GM19452 (cell line): Measurements from ENCODE around the gene RILPL1.
"Not testable (repeated sequence)": the region's sequence is repeated elsewhere in the genome, so short reads cannot be mapped to it uniquely, and the experiment has no call there.

Experiments used
- ATAC-seq: cut with Tn5 transposase; IDR thresholded peaks from one replicate; pipeline ENCODE4 v1.9.1; 2021; ENCODE audit not compliant: unreplicated experiment

Gene RILPL1

DNA sequence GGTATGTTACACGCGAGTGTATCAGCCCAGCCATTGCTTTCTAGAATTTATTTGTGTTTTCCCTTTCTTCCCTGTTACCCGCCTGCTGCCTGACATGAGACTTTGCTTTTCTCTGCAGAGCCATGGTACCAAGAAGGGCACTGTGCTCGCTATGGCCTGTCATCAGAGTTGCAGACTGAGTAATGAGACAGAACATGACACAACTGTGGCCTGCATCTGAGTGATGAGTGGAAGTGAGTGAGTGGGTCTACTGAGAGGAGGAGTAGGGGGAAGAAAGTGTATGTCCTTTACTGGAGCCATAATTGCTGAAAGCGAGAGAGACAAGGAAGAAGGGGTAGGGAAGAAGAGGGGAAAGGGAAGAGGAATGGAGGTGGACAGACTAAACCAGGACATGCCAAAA is 2.9 kb downstream of the RILPL1 start:
- no peak for ATAC-seq

DNA sequence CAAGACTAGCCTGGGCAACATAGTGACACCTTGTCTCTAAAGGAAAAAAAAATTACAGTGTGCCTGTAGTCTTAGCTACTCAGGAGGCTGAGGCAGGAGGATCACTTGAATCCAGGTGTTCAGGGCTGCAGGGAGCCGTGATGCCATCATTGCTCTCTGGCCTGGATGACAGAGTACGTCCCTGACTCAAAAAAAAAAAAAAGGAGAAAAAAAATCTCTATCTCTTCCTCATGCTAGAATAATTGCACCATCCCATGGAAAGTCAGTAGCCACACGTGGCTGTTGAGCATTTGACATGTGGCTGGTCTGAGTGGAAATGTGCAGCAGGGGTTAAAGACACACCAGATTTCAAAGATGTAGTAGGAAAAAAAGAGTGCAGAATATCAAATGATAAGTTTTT is 3.8 kb downstream of the RILPL1 start:
- ATAC-seq: no peak

DNA sequence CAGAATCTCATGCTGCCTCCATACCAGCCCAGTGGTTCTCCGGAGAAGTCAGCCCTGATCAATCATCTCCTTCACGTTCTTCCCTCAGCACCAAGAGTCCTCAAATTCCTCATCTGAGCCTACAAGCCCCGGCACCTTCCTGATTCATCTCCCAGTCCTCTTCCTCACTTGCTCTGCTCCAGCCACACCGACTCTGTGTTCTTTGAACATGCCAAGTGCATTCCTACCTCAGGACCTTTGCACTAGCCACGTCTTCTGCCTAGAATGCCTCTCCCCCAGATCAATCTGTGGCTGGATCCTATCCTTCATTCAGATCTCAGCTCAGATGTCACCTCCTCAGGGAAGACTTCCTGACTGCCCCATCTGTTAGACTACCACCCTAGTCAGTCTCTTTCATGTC is 4.7 kb downstream of the RILPL1 start:
- no peak for ATAC-seq

DNA sequence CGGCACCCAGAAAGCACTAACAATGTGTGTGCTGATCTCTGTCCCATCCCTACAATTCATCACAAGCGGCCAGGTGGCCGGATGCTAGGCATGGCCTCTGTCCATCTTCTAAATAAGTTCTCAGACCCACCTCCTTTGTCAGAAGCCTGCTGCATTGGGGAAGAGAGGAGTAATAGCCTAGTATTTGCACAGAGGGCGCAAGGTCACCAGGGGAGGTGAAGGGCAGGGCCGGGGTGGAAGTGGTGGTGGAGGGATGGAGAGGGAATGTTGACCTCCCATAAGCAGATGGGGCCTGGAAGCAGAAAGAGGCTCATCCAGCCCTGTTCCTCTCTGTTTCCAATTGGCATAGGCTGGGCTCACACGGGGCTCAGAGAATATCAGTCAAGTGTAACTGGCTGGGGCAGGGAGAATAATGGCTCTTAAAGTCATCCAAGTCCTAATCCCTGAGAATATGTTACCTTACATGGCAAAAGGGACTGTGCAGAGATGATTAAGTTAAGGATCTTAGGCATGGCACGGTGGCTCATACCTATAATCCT is 6.9 kb downstream of the RILPL1 start:
- ATAC-seq: no peak

DNA sequence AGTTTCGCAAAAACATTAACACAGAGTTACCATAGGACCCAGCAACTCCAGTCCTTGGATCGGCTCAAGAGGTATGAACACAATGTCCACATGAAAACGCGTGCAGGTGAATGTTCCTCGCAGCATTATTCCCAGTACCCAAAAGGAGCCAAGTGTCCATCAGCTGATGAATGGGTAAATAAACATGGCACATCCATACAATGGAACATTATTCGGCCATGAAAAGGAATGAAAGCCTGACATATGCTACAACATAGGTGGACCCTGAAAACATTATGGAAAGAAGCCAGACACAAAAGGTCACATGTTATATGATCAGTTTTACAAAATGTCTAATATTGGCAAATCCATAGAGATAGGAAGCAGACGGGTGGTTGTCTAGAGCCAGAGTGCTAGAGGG is 9.1 kb downstream of the RILPL1 start:
- no peak for ATAC-seq

DNA sequence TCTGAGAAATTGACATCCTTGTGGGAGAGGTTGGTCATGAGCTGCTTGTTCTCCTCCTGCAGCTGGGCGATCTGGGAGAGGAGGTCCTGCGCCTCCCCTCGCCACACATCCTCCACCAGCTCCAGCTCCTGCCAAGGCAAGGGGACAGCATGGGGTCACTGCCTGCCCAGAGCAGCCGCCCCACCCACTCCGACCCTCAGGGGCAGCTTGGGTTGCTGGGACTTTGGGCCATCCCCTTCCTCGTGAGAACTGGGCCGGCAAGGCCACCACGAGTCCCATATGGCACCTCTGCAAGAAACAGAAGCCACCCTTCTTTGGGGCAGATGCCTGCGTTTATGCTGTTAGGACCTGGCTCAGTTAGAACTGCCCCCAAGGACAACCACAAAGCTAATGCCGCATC is 10.0 kb downstream of the RILPL1 start:
- ATAC-seq: no peak

DNA sequence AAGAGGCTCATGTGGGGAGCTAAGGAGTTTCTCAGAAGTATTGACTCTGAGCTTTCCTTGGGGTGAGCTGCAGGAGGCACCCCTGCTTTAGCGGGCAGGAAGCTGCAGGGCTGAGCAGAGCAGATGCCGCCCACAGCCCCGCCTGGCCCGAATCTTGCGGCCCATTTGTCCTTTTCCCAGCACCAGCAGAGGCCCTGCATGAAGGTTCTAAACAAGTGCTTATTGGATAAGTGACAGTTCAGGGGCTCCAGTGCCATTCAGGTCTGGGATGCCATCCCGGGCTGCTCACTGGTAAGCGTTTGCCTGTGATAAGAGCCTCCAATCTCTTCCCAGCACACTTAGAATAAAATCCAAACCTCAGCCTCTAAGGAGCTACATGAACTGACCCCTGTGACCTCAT is 11.4 kb downstream of the RILPL1 start:
- ATAC-seq: no peak

DNA sequence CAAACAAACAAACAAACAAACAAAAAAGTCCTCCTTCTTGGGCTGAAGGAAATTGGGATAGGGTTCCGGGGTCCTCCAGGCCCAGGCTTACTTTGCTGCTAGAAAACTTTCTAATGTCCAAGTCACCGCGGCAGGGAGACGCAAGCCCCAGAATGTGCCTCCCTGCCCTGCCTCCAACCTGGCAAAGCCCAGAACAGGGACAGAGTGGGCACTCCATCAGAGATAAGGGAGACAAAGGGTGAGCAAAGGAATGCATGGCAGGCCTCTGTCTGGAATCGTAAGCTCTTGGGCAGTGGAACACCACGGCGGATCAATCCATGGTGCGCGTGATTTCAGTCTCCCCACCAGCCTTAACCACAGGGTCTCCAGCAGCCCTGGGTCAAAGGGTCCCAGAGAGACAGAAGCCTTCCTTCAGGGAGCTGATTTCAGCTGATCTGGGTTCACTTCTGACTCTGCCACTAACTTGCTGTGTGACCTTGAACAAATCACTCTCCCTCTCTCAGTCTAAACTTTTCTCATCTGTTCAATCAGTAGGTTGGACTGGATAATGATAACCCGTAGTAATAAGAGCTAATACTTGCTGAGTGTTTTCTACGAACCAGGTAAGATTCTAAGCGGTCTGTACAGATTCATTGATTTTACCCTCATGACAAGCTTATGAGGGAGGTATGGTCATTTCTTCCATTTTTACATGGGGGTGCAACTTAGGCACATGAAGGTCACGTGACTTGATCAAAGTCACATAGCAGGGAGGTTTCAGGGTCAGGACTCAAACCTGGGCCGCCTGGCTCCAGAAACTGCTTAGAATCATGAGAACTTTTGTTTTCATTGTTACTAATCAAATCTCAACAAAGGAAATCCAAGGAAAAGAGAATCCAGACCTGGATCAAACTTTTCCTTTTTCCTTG is 12.7 kb downstream of the RILPL1 start:
- ATAC-seq: no peak

DNA sequence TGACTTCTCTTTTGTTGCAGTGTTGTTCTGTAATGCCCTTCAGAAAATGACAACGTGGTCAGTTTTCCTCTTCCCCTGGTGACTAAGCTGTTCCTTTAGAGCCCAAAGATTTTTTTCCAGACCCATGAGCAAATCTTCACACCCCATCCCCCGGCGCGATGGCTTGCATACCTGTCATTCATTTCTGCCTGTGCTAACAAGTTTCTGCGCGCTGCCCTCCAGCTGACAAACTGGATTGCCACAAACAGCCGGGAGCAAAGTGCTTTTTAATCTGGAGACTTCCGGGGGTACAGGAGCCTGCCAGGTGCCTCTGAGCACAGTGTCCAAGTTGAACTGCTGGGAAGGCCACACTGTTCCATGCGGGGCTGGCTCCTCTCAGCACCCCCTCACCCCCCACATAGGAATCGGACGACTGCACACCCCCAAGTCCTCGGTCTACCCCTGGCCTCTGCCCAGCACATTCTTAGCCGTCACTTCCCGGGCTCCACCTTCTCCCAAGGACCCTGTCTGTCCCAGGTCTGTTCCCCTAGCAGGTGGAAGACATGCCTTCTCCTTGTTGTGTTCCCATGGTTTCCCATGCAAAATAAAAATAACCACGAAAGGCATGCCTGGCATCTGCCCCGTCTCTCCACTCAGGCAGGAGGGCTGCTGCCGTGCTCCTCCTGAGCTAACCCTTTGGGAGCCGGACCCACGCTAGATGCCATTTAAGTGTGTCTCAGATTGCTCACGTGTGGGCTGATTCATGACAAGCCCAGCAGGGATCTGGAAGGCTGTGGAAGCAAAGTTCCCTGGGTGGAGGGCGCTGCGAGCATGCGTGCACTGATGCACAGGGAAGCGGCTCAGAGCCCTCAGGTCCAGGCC is 14.1 kb downstream of the RILPL1 start:
- ATAC-seq: no peak

DNA sequence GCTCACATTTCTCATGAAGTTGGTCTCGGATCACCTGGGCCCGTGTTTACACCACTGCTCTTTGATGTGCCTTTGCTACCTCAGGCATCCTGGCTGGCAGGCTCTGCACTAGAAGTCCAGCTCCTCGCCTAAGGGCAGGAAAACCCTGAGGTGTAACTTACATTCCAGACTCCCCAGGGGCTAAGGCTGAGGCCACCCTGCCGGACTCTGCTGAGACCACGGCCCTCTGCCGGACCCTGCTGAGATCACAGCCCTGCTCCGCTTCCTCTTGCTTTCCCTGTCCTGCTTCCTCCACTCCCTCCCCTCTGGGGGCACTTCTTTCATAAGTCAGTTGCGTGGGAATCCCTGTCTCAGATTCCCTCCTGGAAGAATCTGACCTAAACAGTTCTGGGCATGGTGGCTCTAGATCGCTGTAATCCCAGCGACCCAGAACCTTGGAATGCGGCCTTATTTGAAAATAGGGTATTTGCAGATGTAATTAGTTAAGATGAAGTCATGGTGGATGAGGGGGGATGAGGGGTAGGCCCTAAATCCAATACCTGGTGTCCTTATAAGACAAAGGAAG is 17.2 kb downstream of the RILPL1 start:
- no peak for ATAC-seq

DNA sequence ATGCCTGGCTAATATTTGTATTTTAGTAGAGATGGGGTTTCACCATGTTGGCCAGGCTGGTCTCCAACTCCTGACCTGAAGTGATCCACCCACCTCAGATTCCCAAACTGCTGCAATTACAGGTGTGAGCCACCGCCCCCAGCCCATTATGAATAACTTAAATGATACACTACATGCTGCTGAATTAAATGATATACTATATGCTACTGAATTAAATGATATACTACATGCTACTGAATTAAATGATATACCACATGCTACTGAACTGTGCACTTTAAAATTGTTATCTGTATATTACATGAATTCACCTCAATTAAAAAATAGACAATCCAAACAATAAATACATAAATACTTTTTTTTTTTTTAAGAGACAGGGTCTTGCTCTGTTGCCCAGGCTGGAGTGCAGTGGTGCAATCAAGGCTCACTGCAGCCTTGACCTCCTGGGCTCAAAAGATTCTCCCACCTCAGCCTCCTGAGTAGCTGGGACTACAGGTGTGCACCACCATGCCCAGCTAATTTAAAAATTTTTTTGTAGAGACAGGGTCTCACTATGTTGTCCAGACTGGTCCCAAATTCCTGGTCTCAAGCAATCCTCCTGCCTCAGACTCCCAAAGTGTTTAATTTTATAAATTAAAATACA is 18.8 kb downstream of the RILPL1 start:
- ATAC-seq: not testable (repeated sequence)

DNA sequence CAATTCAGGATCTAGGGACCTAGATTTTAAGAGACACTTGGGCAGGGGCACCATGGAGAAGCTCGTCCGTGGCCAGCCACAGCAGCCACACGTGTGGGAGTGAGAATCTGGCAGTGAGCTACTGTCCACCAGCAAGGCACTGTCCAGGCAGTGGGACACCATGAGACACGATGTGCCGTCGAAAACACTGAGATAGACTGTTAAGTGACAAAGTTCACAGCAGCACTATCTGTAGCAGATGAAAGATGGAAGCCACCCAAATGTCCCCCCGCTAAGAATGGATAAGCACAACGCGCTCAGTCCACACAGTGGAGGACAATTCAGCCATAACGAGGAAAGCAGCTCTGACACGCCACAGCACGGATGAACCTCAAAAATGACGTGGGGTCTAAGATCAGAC is 19.7 kb downstream of the RILPL1 start:
- no peak for ATAC-seq

DNA sequence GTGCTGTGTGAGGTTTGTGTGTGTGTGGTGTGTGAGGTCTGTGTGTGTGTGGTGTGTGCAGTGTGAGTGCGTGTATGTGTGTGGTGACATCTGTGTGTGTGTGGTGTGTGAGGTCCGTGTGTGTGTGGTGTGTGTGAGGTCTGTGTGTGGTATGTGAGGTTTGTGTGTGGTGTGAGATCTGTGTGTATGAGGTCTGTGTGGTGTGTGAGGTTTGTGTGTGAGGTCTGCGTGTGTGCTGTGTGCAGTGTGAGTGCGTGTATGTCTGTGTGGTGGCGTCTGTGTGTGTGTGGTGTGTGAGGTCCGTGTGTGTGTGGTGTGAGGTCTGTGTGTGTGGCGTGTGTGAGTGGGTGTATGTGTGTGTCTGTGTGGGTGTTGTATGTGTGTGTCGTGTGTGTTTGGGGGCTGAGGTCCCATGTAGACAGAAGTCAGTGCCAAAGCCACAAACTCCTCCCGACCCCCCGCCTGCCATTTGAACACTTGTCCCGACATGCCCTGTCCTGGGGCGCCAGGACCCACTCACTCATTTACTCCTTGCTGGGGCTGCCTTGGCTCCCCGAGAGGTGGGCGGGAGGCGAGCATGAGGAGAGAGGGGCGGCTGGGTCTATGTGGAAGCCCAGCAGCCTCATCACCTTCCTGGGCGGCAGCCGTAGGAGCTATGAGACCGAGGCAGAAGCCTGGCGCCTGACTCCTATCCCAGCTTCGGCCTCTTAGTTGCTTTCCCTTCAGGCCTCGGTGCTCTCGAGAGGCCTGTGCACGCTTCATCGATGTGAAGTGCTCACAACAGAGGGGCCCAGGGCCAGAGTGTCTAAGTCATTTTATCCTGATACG is 20.5 kb downstream of the RILPL1 start:
- ATAC-seq: no peak

DNA sequence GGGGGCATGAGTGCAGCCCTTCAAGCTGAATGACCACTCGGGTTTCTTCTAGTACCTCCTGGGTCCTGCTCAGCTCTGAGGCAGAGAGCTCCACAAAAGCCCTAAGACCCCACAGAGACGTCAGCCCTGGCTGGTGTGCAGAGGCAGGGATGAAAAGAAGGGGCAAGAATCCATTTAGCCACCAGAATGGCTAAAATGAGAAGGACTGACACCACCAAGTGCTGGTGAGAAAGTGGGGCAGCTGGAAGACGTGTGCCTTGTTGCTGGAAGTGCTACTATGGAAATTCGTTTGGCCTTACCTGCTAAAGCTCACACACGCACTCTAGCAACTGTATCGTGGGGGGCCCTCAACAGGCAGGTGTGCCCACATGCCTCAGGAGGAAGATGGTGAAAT is 26.7 kb downstream of the RILPL1 start:
- ATAC-seq: no peak

DNA sequence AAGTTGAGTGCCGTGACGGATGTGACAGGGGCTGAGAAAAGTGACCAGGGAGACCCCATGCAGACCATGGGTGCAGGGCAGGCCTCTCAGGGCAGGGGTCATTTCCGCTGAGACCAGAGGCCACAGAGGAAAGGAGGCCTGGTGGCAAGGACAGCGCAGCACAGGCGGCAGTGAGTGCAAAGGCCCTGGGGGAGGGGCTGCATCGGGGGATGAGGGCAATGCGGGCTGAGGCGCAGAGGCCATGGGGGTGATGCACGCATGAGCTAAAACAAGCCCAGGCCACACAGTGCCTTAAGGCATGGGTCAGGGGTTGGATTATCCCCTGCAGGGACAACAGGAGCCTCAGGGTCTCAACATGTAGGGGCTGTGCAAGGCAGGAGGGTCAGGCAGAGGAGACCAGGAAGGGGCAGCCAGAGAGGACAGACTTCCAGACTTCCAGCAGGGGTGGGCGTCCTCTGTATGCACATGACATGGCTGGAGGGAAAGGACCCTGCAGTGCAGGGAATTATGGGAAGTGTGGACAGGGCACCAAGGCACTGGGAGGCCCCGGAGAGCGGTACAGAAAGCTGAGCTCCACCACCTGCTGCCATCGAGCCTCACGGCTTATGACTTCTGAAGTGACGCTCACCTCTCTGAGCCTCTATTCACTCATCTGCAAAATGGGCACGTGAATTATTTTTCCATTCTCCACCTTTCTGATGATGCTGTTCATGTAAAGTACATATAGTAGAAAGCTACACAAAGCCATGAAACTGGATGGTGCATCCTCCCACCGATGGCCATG is 27.3 kb downstream of the RILPL1 start:
- ATAC-seq: no peak

DNA sequence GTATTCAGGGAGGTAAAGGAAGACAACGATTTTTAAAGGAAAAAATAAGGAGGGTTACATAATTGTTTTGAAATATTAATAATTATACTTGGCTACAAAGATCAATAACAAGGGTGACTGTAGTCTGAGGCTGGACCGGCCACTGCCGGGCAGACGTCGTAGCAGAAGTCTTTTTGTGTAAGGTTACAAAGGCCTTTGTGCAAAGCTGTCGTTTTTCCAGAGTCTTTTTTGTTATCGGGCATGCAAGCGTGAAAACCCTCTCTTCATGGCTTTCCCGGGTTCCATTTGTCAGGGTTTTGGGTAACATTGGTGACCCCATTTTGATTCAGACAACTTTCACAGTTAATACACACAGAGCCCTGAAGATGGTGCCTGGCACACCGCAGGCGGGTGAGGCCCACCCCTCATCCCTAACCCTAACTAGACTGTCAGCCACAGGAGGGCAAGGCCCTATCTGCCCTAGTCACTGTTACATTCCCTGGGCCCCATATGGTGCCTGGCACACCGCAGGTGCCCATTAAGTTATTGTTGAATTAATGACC is 31.3 kb downstream of the RILPL1 start:
- ATAC-seq: no peak

DNA sequence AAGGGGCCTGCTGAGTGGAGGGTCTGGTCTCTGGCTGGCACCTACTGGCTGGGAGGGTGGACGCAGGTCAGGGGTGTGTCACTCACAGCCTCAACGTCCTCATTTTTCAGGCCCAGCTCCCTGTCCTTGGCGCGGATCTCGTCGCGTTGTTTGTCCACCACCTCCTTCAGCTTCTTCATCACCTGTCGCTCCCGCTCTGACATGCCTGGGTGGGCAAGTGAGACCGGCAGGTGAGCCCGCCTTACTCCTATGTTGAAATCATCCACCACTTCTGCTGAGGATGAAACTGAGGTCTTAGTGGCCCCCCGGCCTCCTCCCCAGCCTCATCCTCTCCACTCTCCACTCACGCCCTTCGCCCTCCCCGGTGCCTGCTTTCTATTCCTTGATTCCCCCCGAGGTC is 34.2 kb downstream of the RILPL1 start:
- no peak for ATAC-seq

DNA sequence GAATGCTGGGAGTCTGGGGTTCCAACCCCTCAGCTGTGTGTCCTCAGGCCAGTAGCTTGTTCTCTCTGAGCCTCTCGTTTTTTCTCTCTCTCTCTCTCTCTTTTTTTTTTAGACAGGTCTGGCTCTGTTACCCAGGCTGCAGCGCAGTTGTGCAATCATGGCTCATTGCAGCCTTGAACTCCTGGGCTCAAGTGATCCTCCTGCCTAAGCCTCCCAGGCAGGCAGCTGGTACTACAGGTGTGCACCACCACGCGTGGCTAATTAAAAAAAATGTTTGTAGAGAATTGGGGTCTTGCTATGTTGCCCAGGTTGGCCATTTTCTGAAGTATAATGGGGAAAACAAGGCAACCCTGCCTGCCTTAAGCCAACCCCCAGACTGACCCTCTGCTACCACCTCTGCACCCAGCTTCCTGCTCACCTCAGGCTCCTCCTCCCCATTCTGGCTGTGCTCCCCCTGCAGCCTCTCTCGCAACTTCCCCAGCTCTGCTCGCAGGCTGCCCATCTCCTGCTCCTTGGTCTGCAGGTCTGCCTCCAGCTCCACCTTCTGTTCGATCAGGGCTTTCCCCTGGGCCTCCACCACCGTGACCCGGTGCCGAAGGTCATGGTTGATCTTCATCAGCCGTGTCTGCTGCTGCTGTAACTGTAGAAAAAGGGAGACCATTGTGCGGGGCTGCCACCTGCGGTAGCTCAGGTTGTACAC is 35.2 kb downstream of the RILPL1 start:
- ATAC-seq: no peak

DNA sequence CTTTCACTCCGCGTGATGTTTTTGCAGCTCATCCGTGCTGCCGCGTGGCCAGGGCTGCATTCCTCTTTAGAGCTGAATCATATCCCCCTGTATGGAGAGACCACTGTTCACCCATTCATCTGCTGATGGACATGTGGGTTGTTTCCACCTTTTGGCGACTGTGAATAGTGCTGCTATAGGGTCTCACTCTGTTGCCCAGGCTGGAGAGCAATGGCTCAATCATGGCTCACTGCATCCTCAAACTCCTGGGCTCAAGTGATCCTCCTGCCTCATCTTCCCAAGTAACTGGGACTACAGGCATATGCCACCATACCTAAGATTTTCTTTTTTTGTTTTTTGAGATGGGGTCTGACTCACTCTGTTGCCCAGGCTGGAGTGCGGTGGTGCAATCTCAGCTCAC is 36.5 kb downstream of the RILPL1 start:
- no peak for ATAC-seq
